ENCODE data around the gene CDK5R1.

Gene CDK5R1

DNA sequence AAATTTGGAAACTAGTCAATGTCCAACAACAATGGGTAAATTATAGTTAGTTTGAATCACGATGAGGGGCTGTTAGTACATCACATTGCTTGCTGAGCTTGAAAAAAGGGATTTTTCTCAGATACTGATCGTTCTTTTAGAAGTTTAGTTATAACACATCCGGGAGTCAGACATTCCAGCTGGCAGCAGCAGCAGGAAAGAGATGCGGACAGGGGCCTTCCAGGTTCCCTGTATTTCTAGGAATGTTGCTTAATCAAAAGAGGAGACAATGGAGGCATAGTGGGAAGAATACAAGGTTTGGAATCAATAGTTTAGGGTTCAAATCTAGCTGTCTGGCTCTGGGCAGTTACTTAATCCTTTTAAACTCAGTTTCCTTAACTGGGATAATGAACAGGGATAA lies 27.8 kb downstream of the CDK5R1 start:
- intact Hi-C loops (cut with DNase I; ENCODE audit: low total_unique reads), result no loop called here
- Histone ChIP-seq H3K27me3 (no peaks in the 10 kb centered on the region), H3K36me3 (peaks cover 0 to 7% (median 0%) of the 10 kb centered on the region in 3 donors), H3K9me3 (no peaks in the 10 kb centered on the region), H3K27ac (no peak overlapping the region), H3K4me3 (no peak overlapping the region), H3K4me1 (peaks cover 0 to 18% (median 8%) of the 10 kb centered on the region in 4 donors)
- DNase-seq, result no peak
- TF ChIP-seq, protein P1, sequence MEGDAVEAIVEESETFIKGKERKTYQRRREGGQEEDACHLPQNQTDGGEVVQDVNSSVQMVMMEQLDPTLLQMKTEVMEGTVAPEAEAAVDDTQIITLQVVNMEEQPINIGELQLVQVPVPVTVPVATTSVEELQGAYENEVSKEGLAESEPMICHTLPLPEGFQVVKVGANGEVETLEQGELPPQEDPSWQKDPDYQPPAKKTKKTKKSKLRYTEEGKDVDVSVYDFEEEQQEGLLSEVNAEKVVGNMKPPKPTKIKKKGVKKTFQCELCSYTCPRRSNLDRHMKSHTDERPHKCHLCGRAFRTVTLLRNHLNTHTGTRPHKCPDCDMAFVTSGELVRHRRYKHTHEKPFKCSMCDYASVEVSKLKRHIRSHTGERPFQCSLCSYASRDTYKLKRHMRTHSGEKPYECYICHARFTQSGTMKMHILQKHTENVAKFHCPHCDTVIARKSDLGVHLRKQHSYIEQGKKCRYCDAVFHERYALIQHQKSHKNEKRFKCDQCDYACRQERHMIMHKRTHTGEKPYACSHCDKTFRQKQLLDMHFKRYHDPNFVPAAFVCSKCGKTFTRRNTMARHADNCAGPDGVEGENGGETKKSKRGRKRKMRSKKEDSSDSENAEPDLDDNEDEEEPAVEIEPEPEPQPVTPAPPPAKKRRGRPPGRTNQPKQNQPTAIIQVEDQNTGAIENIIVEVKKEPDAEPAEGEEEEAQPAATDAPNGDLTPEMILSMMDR (IDR thresholded peaks at IDR 0.05), result no peak

DNA sequence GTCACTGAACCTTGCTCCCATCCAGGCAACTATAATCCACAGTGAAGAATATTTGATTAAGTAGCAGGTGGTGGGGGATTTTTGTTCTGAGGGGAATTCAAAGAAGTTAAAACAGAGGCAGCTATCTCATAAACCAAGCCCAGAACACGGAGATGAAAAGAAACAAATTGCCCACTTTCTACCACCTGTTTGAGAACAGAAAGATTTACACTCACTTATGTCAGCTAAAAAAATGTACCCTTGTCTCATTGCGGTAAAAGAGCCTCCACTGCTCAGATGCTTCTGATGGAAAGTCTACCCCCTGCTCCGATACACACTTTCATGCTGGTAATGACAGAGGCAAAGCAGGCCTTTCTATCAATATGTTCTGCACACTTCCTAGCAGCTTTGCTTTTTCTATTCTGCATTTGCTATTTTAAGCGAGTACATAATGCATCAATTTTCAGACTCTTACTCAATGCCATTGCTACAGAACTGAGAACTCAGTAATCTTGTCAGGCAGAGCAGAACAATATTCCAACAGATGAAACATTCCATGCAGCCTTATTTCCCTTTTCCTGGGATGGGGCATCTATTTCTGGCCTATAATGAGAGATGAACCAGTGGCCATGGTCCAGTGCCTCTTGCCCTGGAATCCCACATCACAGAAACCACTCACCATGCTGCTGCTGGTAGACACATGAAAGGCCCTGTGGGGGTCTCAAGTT lies 29.0 kb downstream of the CDK5R1 start:
- peak in 1 of 2 donors; percentile 7 for DNase-seq
- H3K4me1 ChIP-seq, result peaks cover 0 to 28% (median 13%) of the 10 kb centered on the region in 4 donors
- H3K27ac ChIP-seq, result no peak overlapping the region
- intact Hi-C loops (cut with DNase I; ENCODE audit: low total_unique reads), result no loop called here
- TF ChIP-seq, protein P1 (IDR thresholded peaks at IDR 0.05), result no peak
- no peak overlapping the region for H3K4me3 ChIP-seq
- no peaks in the 10 kb centered on the region for H3K27me3 ChIP-seq
- H3K9me3 ChIP-seq, result no peaks in the 10 kb centered on the region
- no peaks in the 10 kb centered on the region for H3K36me3 ChIP-seq

DNA sequence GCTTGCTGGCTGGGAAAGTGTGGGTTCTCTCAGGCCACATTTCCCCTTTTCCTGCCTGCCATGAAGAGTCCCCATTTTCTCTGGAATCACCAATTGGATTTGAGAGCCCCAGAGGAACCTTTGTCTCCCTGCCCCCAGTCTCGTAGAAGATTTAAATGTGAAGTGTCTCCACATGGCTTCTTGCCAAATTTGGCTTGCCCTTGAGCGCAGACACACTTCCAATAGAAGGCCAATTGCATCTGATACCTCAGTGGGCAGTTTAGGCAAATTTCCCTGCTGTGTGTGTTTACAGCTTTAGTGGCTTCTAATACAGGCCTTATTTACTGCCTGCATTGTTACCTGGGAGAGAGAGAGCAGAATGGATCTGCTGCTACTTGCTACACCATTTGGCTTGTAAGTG lies 29.7 kb downstream of the CDK5R1 start:
- H3K27ac ChIP-seq, result no peak overlapping the region
- H3K4me3 ChIP-seq, result no peak overlapping the region
- DNase-seq, result no peak
- H3K36me3 ChIP-seq, result no peaks in the 10 kb centered on the region
- H3K9me3 ChIP-seq, result no peaks in the 10 kb centered on the region
- TF ChIP-seq, protein P1 (IDR thresholded peaks at IDR 0.05), result no peak
- H3K27me3 ChIP-seq, result no peaks in the 10 kb centered on the region
- peaks cover 0 to 28% (median 13%) of the 10 kb centered on the region in 4 donors for H3K4me1 ChIP-seq
- intact Hi-C loops (cut with DNase I; ENCODE audit: low total_unique reads), result no loop called here

DNA sequence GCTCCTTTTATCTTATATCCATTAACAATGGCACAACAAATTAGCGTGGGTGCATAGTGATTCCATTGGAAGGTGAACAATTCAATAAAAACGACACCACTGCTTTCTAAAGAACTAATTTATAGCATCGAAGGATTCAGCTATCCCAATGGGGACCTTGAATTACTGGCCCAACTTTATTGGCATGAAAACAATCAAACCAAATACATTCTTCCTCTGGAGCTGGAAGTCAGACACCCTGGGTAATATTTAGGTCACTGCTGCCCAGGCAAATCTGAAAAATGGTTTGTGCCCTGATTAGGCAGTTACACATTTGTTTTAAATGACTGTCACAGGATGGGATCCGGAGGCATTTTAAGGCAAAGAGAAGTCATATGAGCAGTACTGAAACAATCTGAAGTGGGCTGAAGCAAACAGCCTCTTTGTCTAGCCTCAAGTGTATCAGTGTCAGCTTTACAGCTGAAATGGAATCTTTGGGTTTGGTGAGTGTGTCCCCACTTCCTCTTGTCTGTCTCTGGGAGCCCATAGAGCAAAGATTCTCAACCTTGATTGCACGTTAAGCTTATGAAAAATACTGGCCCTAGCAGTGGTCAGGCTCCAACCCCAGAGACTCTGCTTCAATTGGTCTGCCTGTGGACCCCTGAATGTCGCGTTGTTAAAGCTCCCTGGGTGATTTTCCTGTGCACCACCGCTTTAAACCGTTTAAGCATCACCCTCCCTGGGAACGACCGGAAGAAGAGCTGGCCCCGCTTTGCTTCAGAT lies 30.3 kb downstream of the CDK5R1 start:
- peaks cover 0 to 28% (median 13%) of the 10 kb centered on the region in 4 donors for H3K4me1 ChIP-seq
- no peaks in the 10 kb centered on the region for H3K36me3 ChIP-seq
- TF ChIP-seq, protein P1 (IDR thresholded peaks at IDR 0.05), result no peak
- H3K9me3 ChIP-seq, result no peaks in the 10 kb centered on the region
- no peak overlapping the region for H3K4me3 ChIP-seq
- peak in 1 of 2 donors; percentile 32 for DNase-seq
- H3K27ac ChIP-seq, result no peak overlapping the region
- no peaks in the 10 kb centered on the region for H3K27me3 ChIP-seq
- intact Hi-C loops (cut with DNase I; ENCODE audit: low total_unique reads), result no loop called here

DNA sequence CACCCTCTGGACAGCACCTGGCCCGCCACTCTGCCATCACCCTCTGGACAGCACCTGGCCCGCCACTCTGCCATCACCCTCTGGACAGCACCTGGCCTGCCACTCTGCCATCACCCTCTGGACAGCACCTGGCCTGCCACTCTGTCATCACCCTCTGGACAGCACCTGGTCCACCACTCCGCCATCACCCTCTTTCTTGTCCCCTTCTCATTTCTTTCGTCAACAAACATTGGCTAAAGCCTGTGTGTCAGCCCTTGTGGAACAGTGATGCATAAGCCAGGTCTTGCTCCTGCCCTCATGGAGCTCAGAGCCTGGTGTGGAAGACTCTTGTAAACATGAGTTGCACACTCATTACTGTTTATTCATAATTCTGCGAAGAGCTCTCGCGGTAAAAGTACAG lies 31.2 kb downstream of the CDK5R1 start:
- H3K27ac ChIP-seq, result no peak overlapping the region

More for the DNA sequence above, 31.2 kb downstream of the CDK5R1 start:
- TF ChIP-seq, protein P1 (IDR thresholded peaks at IDR 0.05), result no peak
- peaks cover 0 to 28% (median 13%) of the 10 kb centered on the region in 4 donors for H3K4me1 ChIP-seq
- DNase-seq, result peak in 1 of 2 donors; percentile 31
- no peaks in the 10 kb centered on the region for H3K36me3 ChIP-seq
- no peaks in the 10 kb centered on the region for H3K27me3 ChIP-seq
- H3K4me3 ChIP-seq, result no peak overlapping the region
- intact Hi-C loops (cut with DNase I; ENCODE audit: low total_unique reads), result no loop called here
- no peaks in the 10 kb centered on the region for H3K9me3 ChIP-seq
